Measurements from ENCODE around the gene RGS9BP.

Gene RGS9BP

GRCh38 chr19:32662186-32662585 lies 13.5 kb upstream of the RGS9BP start:
- Histone ChIP-seq H3K4me2 (ENCODE audit: low read depth, low read length) (no peak overlapping the region), H3K9me3 (replicated peaks; ENCODE audit: insufficient read depth, low read length) (no peaks in the 10 kb centered on the region), H3K27ac (ENCODE audit: low read length) (no peak overlapping the region), H2AFZ (ENCODE audit: low read length) (no peak overlapping the region), H3K27me3 (replicated peaks; ENCODE audit: insufficient read depth, low read length) (no peaks in the 10 kb centered on the region), H3K4me3 (ENCODE audit: low read length) (no peak overlapping the region), H3K4me1 (ENCODE audit: low read length) (no peaks in the 10 kb centered on the region), H3K9me2 (replicated peaks; ENCODE audit: insufficient read depth, low read length) (no peaks in the 10 kb centered on the region), H3F3A (ENCODE audit: insufficient read depth, low read length) (no peaks in the 10 kb centered on the region), H3K36me3 (replicated peaks; ENCODE audit: insufficient read depth, low read length) (0 out of 2 replicates have a peak, but pooled peaks cover 2% of the 10 kb centered on the region), H4K20me1 (ENCODE audit: insufficient read depth, low read length) (no peaks in the 10 kb centered on the region), H3K79me2 (ENCODE audit: low read length) (peaks cover 20% of the 10 kb centered on the region), H3K9ac (ENCODE audit: low read length) (no peak overlapping the region)
- DNase-seq, result no peak
- TF ChIP-seq EZH2phosphoT487 (IDR thresholded peaks at IDR 0.05; ENCODE audit: low read length), result no peak
- no peak for TF ChIP-seq EZH2 (optimal IDR thresholded peaks at IDR 0.05; ENCODE audit: low read depth, low read length)
- no peak for TF ChIP-seq CTCF (IDR thresholded peaks at IDR 0.05; ENCODE audit: low read length)

- Histone ChIP-seq H3K9me3 (replicated peaks; ENCODE audit: insufficient read depth, low read length) (no peaks in the 10 kb centered on the region), H3K4me2 (ENCODE audit: low read depth, low read length) (no peak overlapping the region), H2AFZ (ENCODE audit: low read length) (no peak overlapping the region), H3K4me1 (ENCODE audit: low read length) (no peaks in the 10 kb centered on the region), H3K9ac (ENCODE audit: low read length) (no peak overlapping the region), H3F3A (ENCODE audit: insufficient read depth, low read length) (no peaks in the 10 kb centered on the region), H3K9me2 (replicated peaks; ENCODE audit: insufficient read depth, low read length) (no peaks in the 10 kb centered on the region), H3K27me3 (replicated peaks; ENCODE audit: insufficient read depth, low read length) (no peaks in the 10 kb centered on the region), H3K4me3 (ENCODE audit: low read length) (no peak overlapping the region), H3K36me3 (replicated peaks; ENCODE audit: insufficient read depth, low read length) (0 out of 2 replicates have a peak, but pooled peaks cover 2% of the 10 kb centered on the region), H4K20me1 (ENCODE audit: insufficient read depth, low read length) (no peaks in the 10 kb centered on the region), H3K27ac (ENCODE audit: low read length) (no peak overlapping the region), H3K79me2 (ENCODE audit: low read length) (peaks cover 48% of the 10 kb centered on the region)
- no peak for DNase-seq
- TF ChIP-seq CTCF (IDR thresholded peaks at IDR 0.05; ENCODE audit: low read length), result no peak
- no peak for TF ChIP-seq EZH2phosphoT487 (IDR thresholded peaks at IDR 0.05; ENCODE audit: low read length)
- TF ChIP-seq EZH2 (optimal IDR thresholded peaks at IDR 0.05; ENCODE audit: low read depth, low read length), result no peak
Measured at GRCh38 chr19:32666084-32666483, 9.6 kb upstream of the RGS9BP start.

- Histone ChIP-seq H3K27ac (ENCODE audit: low read length) (no peak overlapping the region), H4K20me1 (ENCODE audit: insufficient read depth, low read length) (no peaks in the 10 kb centered on the region), H3K4me2 (ENCODE audit: low read depth, low read length) (no peak overlapping the region), H3K27me3 (replicated peaks; ENCODE audit: insufficient read depth, low read length) (no peaks in the 10 kb centered on the region), H3K4me1 (ENCODE audit: low read length) (0 out of 2 replicates have a peak, but pooled peaks cover 6% of the 10 kb centered on the region), H2AFZ (ENCODE audit: low read length) (no peak overlapping the region), H3K9ac (ENCODE audit: low read length) (no peak overlapping the region), H3K79me2 (ENCODE audit: low read length) (peaks cover 74% of the 10 kb centered on the region), H3F3A (ENCODE audit: insufficient read depth, low read length) (no peaks in the 10 kb centered on the region), H3K36me3 (replicated peaks; ENCODE audit: insufficient read depth, low read length) (0 out of 2 replicates have a peak, but pooled peaks cover 2% of the 10 kb centered on the region), H3K9me3 (replicated peaks; ENCODE audit: insufficient read depth, low read length) (no peaks in the 10 kb centered on the region), H3K9me2 (replicated peaks; ENCODE audit: insufficient read depth, low read length) (no peaks in the 10 kb centered on the region), H3K4me3 (ENCODE audit: low read length) (no peak overlapping the region)
- no peak for TF ChIP-seq EZH2 (optimal IDR thresholded peaks at IDR 0.05; ENCODE audit: low read depth, low read length)
- TF ChIP-seq EZH2phosphoT487 (IDR thresholded peaks at IDR 0.05; ENCODE audit: low read length), result no peak
- no peak for TF ChIP-seq CTCF (IDR thresholded peaks at IDR 0.05; ENCODE audit: low read length)
- DNase-seq, result no peak
Measured at GRCh38 chr19:32669310-32669709, 6.3 kb upstream of the RGS9BP start.
